Glutamatergic neuron (in vitro differentiated cells): ENCODE data around the gene APOL1. TPM values are rescaled to one million over a fixed set of nuclear protein-coding genes. Genes with fewer than 3 reads are reported as not detected.
A peak's percentile ranks its signal among the peaks of the same experiment; 100 is the strongest.

Experiments
- DNase-seq: peaks from one replicate; pipeline ENCODE4 v3.0.0; 2022
- H3K27ac Mint-ChIP-seq: one replicate; pipeline ENCODE4 v1.8.0; 2020; ENCODE audit warnings: mild to moderate bottlenecking, mixed read lengths, inconsistent platforms; ENCODE audit not compliant: unreplicated experiment
- H3K27me3 Mint-ChIP-seq: one replicate; pipeline ENCODE4 v1.8.0; 2020; ENCODE audit warnings: mild to moderate bottlenecking, moderate library complexity, mixed read lengths, inconsistent platforms; ENCODE audit not compliant: unreplicated experiment
- H3K36me3 Mint-ChIP-seq: one replicate; pipeline ENCODE4 v1.8.0; 2020; ENCODE audit warnings: mild to moderate bottlenecking, mixed read lengths, inconsistent platforms; ENCODE audit not compliant: unreplicated experiment
- H3K4me1 Mint-ChIP-seq: one replicate; pipeline ENCODE4 v1.8.0; 2020; ENCODE audit warnings: mild to moderate bottlenecking, low read depth, mixed read lengths, inconsistent platforms; ENCODE audit not compliant: unreplicated experiment
- H3K4me3 Mint-ChIP-seq: one replicate; pipeline ENCODE4 v1.8.0; 2020; ENCODE audit warnings: mild to moderate bottlenecking, mixed read lengths, inconsistent platforms; ENCODE audit not compliant: unreplicated experiment
- H3K9me3 Mint-ChIP-seq: one replicate; pipeline ENCODE4 v1.8.0; 2020; ENCODE audit warnings: mild to moderate bottlenecking, moderate library complexity, mixed read lengths, inconsistent platforms; ENCODE audit not compliant: unreplicated experiment
- total RNA-seq: library from RNA; stranded (reverse); fragmentation: NEBNext Ultra II Directional; extraction: Animal tissue kit (Norgen Biotek cat#: 25700); gene quantifications from one replicate; pipeline ENCODE4 v1.2.1, GENCODE V29; 2021; ENCODE audit not compliant: unreplicated experiment
- TF ChIP-seq, protein P1 (sequence below): fragments of 200-600 bp; sonication (generic); IDR thresholded peaks from one replicate; pipeline ENCODE4 v1.5.0; 2021; ENCODE audit not compliant: partially characterized antibody, unreplicated experiment

The APOL1 gene
- total RNA-seq, 1 donor from 2014 or later = not detected

DNA sequence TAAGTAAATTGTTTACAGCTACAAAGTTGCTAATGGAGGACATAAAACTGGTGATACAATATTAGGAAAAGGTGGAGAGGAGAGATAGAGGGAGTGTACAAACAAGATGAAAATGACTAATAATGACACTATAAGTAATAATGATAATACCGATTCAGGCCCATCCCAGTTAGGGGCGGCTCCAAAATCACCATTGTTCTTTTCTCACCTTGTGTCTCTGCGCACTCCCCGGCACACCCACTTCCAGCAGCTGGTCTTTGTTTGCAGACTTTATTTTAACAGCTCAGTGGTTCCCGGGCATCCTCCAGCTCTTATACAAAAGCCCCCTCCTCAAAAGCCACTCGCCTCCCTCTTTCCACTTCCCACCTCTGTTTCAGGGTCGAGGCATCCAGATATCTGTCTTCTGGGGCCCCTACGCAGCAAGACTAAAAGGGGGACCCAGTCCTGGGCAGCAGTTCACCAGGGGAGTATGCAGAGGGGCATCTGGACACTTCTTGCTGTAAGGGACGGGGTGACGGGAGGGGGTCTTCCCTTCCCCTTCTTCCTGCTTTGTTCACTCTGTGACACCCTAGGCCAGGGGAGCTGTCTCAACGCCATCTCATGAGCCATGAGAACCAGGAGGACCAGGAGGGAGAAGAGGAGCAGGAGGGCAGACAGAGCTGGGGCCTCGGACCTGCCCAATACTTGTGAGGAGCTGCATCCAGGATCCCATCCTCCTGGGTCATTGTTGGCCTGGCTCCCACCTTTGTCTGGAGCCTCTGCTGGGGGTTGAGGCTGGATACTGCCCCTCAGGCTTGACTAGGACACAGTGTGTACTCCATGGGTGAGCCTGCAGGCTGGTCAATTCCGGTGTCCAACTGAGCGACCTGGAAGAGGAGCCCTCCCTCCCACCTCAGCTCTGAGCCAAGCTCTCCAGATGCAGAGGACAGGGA, 16.3 kb upstream of the APOL1 start:
- Mint-ChIP-seq H3K27me3 (no peaks in the 10 kb centered on the region), H3K4me1 (peaks cover 4% of the 10 kb centered on the region), H3K36me3 (peaks cover 9% of the 10 kb centered on the region), H3K4me3 (no peak overlapping the region), H3K27ac (no peak overlapping the region), H3K9me3 (no peaks in the 10 kb centered on the region)
- no peak for DNase-seq
- TF ChIP-seq, protein P1, sequence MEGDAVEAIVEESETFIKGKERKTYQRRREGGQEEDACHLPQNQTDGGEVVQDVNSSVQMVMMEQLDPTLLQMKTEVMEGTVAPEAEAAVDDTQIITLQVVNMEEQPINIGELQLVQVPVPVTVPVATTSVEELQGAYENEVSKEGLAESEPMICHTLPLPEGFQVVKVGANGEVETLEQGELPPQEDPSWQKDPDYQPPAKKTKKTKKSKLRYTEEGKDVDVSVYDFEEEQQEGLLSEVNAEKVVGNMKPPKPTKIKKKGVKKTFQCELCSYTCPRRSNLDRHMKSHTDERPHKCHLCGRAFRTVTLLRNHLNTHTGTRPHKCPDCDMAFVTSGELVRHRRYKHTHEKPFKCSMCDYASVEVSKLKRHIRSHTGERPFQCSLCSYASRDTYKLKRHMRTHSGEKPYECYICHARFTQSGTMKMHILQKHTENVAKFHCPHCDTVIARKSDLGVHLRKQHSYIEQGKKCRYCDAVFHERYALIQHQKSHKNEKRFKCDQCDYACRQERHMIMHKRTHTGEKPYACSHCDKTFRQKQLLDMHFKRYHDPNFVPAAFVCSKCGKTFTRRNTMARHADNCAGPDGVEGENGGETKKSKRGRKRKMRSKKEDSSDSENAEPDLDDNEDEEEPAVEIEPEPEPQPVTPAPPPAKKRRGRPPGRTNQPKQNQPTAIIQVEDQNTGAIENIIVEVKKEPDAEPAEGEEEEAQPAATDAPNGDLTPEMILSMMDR = no peak

DNA sequence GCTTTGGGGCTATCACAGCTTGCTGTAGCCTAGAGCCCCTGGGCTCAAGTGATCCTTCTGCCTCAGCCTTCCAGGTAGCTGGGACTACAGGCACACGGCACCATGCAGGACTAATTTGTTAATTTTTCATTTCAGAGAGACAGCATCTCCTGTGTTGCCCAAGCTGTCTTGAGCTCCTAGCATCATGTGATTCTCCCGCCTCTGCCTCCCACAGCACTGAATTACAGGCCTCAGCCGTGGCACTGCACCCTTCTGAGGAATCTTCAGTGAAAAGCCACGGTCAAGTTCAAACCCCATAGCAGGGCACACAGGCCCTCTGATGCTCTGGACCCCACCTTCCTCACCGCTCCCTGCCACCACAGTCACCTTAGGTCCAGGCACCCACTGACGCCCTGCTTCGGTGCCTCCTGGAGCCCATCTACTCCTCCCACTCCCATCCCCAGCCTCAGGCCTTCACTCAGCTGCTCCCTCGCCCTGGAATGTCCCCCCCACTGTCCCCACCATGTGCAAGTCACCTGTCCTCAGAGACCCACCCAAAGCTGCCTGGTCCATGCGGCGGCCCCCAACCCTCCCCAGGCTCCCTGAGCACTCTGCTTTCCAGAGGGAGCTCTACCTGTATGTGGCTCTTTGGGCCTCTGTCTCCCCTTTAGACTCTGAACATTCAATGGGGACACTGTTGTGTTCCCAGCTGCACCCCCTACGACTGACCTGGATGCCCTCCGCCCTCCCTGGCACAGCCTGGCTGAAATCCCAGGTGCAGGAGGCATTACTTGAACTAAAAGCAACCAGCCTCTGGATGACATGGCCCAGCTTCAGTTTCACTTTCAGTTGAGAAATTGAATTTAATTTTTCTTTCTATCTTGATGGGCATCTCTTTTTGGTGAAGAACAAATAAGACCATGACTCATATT, 15.2 kb upstream of the APOL1 start:
- H3K4me1 Mint-ChIP-seq = peaks cover 4% of the 10 kb centered on the region
- peaks cover 5% of the 10 kb centered on the region for H3K9me3 Mint-ChIP-seq
- H3K4me3 Mint-ChIP-seq = no peak overlapping the region
- TF ChIP-seq, protein P1 = no peak
- peaks cover 14% of the 10 kb centered on the region for H3K36me3 Mint-ChIP-seq
- DNase-seq = no peak
- peak overlapping the region; percentile 54 for H3K27ac Mint-ChIP-seq
- H3K27me3 Mint-ChIP-seq = no peaks in the 10 kb centered on the region

DNA sequence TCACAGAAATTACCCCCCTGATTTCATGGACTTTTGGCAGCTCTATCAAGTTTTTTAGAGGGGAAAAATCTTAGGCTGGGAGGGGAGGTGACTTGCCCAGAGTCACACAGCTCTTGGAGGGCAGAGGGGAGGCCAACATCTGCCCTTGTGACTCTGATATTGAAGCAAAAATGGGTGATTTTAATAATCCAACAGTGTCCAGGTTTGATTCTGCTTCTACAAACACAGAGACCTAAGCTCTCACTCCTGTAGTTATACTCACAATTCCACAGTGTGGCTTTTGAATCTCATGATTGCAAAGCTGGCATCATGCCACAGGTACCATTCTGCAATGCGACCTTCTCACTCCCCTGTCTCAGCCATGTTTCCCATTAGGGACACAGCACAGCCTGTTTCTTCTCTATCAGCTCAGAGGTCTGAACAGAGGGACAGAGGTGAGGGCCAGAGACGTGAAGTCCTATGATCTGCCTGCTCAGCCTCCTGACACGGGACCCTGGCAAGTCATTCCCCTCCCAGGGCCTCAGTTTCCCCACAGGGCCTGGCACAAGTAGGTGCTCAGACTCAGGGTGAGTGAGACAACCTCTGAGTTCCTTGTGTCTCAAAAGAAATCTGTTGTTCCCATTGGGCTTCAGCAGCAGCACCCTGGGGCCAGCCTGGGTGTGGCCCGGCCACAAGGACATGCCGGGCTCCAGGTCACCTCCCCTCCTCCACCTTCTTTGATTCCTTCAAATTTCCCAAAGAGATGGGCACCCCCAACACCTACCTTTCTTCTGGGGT, 14.4 kb upstream of the APOL1 start:
- peaks cover 4% of the 10 kb centered on the region for H3K4me1 Mint-ChIP-seq

DNA sequence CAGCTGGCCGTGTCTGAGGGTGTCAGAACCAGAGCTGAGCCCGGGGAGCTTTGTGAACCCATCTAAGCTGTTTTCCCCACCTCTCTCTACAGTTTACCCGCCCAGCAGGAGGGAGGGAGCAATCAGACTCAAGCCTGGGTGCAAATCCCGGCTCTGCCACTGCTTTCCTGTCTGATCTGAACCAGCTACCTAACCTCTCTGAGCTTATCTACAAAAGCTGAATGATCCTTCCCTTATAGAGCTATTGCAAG, 13.9 kb upstream of the APOL1 start:
- no peak for DNase-seq
- Mint-ChIP-seq H3K36me3 (peaks cover 23% of the 10 kb centered on the region), H3K27ac (peak overlapping the region; percentile 21), H3K4me3 (no peak overlapping the region), H3K4me1 (peaks cover 4% of the 10 kb centered on the region), H3K27me3 (no peaks in the 10 kb centered on the region), H3K9me3 (peaks cover 9% of the 10 kb centered on the region)
- TF ChIP-seq, protein P1 = no peak

More for the DNA sequence above, 14.4 kb upstream of the APOL1 start:
- H3K9me3 Mint-ChIP-seq = peaks cover 6% of the 10 kb centered on the region
- DNase-seq = no peak
- peaks cover 22% of the 10 kb centered on the region for H3K36me3 Mint-ChIP-seq
- TF ChIP-seq, protein P1 = no peak
- H3K4me3 Mint-ChIP-seq = no peak overlapping the region
- no peak overlapping the region for H3K27ac Mint-ChIP-seq
- H3K27me3 Mint-ChIP-seq = no peaks in the 10 kb centered on the region
